Ishikawa (cell line): Measurements from ENCODE around the gene NLK.

Experiments
- CEBPB ChIP-seq: IDR thresholded peaks from 2 replicates; pipeline ENCODE4 v1.6.1; 2012
- CREB1 ChIP-seq: IDR thresholded peaks from 2 replicates; pipeline ENCODE4 v1.6.1; 2012; ENCODE audit warnings: low read depth
- EP300 ChIP-seq: IDR thresholded peaks from 2 replicates; pipeline ENCODE4 v1.6.1; 2012; ENCODE audit warnings: borderline replicate concordance
- FOXM1 ChIP-seq: IDR thresholded peaks from 2 replicates; pipeline ENCODE4 v1.6.1; 2012; ENCODE audit warnings: low read depth, borderline replicate concordance
- MAX ChIP-seq: IDR thresholded peaks from 2 replicates; pipeline ENCODE4 v1.6.1; 2012
- NFIC ChIP-seq: IDR thresholded peaks from 2 replicates; pipeline ENCODE4 v1.6.1; 2012
- RAD21 ChIP-seq: IDR thresholded peaks from 2 replicates; pipeline ENCODE4 v1.6.1; 2012; ENCODE audit warnings: low read depth
- REST ChIP-seq: IDR thresholded peaks from 2 replicates; pipeline ENCODE4 v1.6.1; 2012; ENCODE audit warnings: low read depth, mild to moderate bottlenecking
- TEAD4 ChIP-seq: IDR thresholded peaks from 2 replicates; pipeline ENCODE4 v1.6.1; 2012
- YY1 ChIP-seq: IDR thresholded peaks from 2 replicates; pipeline ENCODE4 v1.6.1; 2012; ENCODE audit warnings: low read depth
- ZBTB7A ChIP-seq: IDR thresholded peaks from 2 replicates; pipeline ENCODE4 v1.6.1; 2012; ENCODE audit warnings: low read depth

GRCh38 chr17:28230011-28230410, 187.5 kb downstream of the NLK start:
- TF ChIP-seq ZBTB7A = no peak
- no peak for TF ChIP-seq REST
- TF ChIP-seq EP300 = no peak
- no peak for TF ChIP-seq RAD21
- no peak for TF ChIP-seq NFIC
- TF ChIP-seq TEAD4 = no peak
- no peak for TF ChIP-seq MAX
- no peak for TF ChIP-seq YY1
- TF ChIP-seq CREB1 = no peak
- TF ChIP-seq CEBPB = no peak
- no peak for TF ChIP-seq FOXM1
